H1 (cell line): ENCODE results near the gene DHRS9. TPM values are rescaled to one million over a fixed set of nuclear protein-coding genes. Genes with fewer than 3 reads are reported as not detected.
"Not testable (repeated sequence)": the region's sequence is repeated elsewhere in the genome, so short reads cannot be mapped to it uniquely, and the experiment has no call there.

ENCODE experiments used
- CTCF ChIA-PET: fragments of 300-600 bp; sonication (Branson Sonifier 250); formaldehyde crosslinking; loops from one replicate; lab custom pipeline; 2021; ENCODE audit not compliant: partially characterized antibody; lab: Charles Lee
- POLR2A ChIA-PET: fragments of 300-600 bp; sonication (Branson Sonifier 250); formaldehyde crosslinking; loops from one replicate; lab custom pipeline; 2021; ENCODE audit warnings: inconsistent platforms; ENCODE audit not compliant: partially characterized antibody; lab: Charles Lee
- DNase-seq, 2 experiments: peaks; one replicate each; pipeline versions ENCODE4 v3.0.0 to v3.0.0-alpha.2; 2010 to 2022; ENCODE audit warnings: low spot score in 2 of 2, low read depth in 1 of 2, mixed read lengths in 1 of 2
- FAIRE-seq: peaks from 2 replicates; lab custom pipeline; 2011; peaks lifted over from hg19 to GRCh38; lab: Jason Lieb, UNC
- H2AFZ ChIP-seq: 2 replicates; pipeline ENCODE4 v1.8.1; 2012; ENCODE audit warnings: low read length, inconsistent platforms
- H2AK5ac ChIP-seq: 2 replicates; pipeline ENCODE4 v1.6.1; 2013; ENCODE audit warnings: low read depth, low read length
- H2BK120ac ChIP-seq: replicated peaks from 2 replicates; pipeline ENCODE3; 2013; ENCODE audit warnings: low read depth, low read length, inconsistent platforms
- H2BK12ac ChIP-seq: 2 replicates; pipeline ENCODE4 v1.6.1; 2013; ENCODE audit warnings: low read depth, low read length
- H2BK15ac ChIP-seq: 2 replicates; pipeline ENCODE4 v1.6.1; 2013; ENCODE audit warnings: low read length
- H2BK20ac ChIP-seq: 2 replicates; pipeline ENCODE4 v1.6.1; 2013; ENCODE audit warnings: low read length
- H2BK5ac ChIP-seq: 2 replicates; pipeline ENCODE4 v1.6.1; 2013; ENCODE audit warnings: low read depth, low read length
- H3K14ac ChIP-seq: 2 replicates; pipeline ENCODE4 v1.6.1; 2013; ENCODE audit warnings: inconsistent platforms; ENCODE audit not compliant: insufficient read length
- H3K18ac ChIP-seq: 2 replicates; pipeline ENCODE4 v1.6.1; 2013; ENCODE audit warnings: low read length; ENCODE audit errors: extremely low read depth
- H3K23ac ChIP-seq: 2 replicates; pipeline ENCODE4 v1.6.1; 2013; ENCODE audit warnings: inconsistent platforms; ENCODE audit not compliant: insufficient read length
- H3K23me2 ChIP-seq: 2 replicates; pipeline ENCODE4 v1.6.1; 2013; ENCODE audit warnings: low read depth, low read length
- H3K27ac ChIP-seq: 2 replicates; pipeline ENCODE4 v1.6.1; 2011; ENCODE audit warnings: low read depth, low read length, inconsistent platforms
- H3K27me3 ChIP-seq, 4 experiments: replicated peaks in 1 of 4; 1 replicate in 1 of 4; 2 replicates in 3 of 4; pipeline versions ENCODE4 v1.6.1 to v1.8.1; 2011 to 2013; ENCODE audit warnings: low read length in 3 of 4, mild to moderate bottlenecking in 3 of 4, inconsistent platforms in 2 of 4, mixed read lengths in 2 of 4, moderate library complexity in 1 of 4; ENCODE audit not compliant: control insufficient read depth in 3 of 4, insufficient read depth in 3 of 4; ENCODE audit errors: extremely low read depth in 1 of 4
- H3K36me3 ChIP-seq, 4 experiments: 2 replicates each; pipeline versions ENCODE4 v1.6.1 to v1.8.1; 2011 to 2013; ENCODE audit warnings: mild to moderate bottlenecking in 4 of 4, low read length in 3 of 4, moderate library complexity in 2 of 4, control low read depth in 1 of 4, inconsistent platforms in 1 of 4; ENCODE audit not compliant: insufficient read depth in 4 of 4, control insufficient read depth in 2 of 4
- H3K4ac ChIP-seq: replicated peaks from 2 replicates; pipeline ENCODE3; 2013; ENCODE audit warnings: low read length, low read depth, mixed read lengths, inconsistent platforms; ENCODE audit not compliant: insufficient read length
- H3K4me1 ChIP-seq, 4 experiments: replicated peaks in 1 of 4; 1 replicate in 1 of 4; 2 replicates in 3 of 4; pipeline versions ENCODE4 v1.6.1 to v1.8.1; 2011 to 2013; ENCODE audit warnings: low read length in 3 of 4, inconsistent platforms in 2 of 4, mixed read lengths in 1 of 4; ENCODE audit not compliant: insufficient read depth in 4 of 4, control insufficient read depth in 3 of 4
- H3K4me2 ChIP-seq, 2 experiments: 2 replicates each; pipeline versions ENCODE4 v1.6.1 to v1.8.1; 2011 to 2013; ENCODE audit warnings: low read depth in 2 of 2, low read length in 2 of 2, control low read depth in 1 of 2, inconsistent platforms in 1 of 2, mild to moderate bottlenecking in 1 of 2; ENCODE audit not compliant: insufficient read depth in 1 of 2
- H3K4me3 ChIP-seq, 4 experiments: fragments of 200-600, 300-600 bp in 1 of 4; sonication (generic), shearing (Covaris generic), sonication (Bioruptor Twin) in 1 of 4; 2 replicates each; pipeline versions ENCODE4 v1.5.1 to v1.8.1; 2011 to 2016; ENCODE audit warnings: low read length in 4 of 4, low read depth in 3 of 4, control low read depth in 2 of 4, inconsistent platforms in 2 of 4, mild to moderate bottlenecking in 2 of 4, mixed read lengths in 1 of 4, moderate library complexity in 1 of 4; ENCODE audit not compliant: insufficient read depth in 2 of 4; ENCODE audit errors: extremely low read depth in 1 of 4
- H3K56ac ChIP-seq: replicated peaks from 2 replicates; pipeline ENCODE3; 2013; ENCODE audit warnings: low read depth, mild to moderate bottlenecking, mixed read lengths, low read length, inconsistent platforms; ENCODE audit not compliant: insufficient read length
- H3K79me1 ChIP-seq: 2 replicates; pipeline ENCODE4 v1.6.1; 2013; ENCODE audit warnings: low read depth, low read length, control low read depth
- H3K79me2 ChIP-seq, 2 experiments: 2 replicates each; pipeline versions ENCODE4 v1.6.1 to v1.8.1; 2012 to 2013; ENCODE audit warnings: low read length in 2 of 2, mild to moderate bottlenecking in 2 of 2, inconsistent platforms in 1 of 2; ENCODE audit not compliant: insufficient read depth in 2 of 2, control insufficient read depth in 1 of 2
- H3K9ac ChIP-seq, 4 experiments: replicated peaks in 1 of 4; 1 replicate in 1 of 4; 2 replicates in 3 of 4; pipeline versions ENCODE4 v1.6.1 to v1.8.1; 2011 to 2013; ENCODE audit warnings: low read depth in 3 of 4, low read length in 3 of 4, control low read depth in 2 of 4, mild to moderate bottlenecking in 2 of 4, moderate library complexity in 2 of 4, inconsistent platforms in 1 of 4; ENCODE audit errors: extremely low read depth in 1 of 4
- H3K9me3 ChIP-seq, 2 experiments: 2 replicates each; pipeline versions ENCODE4 v1.6.1 to v1.8.1; 2012 to 2013; ENCODE audit warnings: mild to moderate bottlenecking in 2 of 2, moderate library complexity in 2 of 2, control low read depth in 1 of 2, inconsistent platforms in 1 of 2, low read depth in 1 of 2, low read length in 1 of 2, mixed read lengths in 1 of 2; ENCODE audit not compliant: insufficient read depth in 2 of 2
- H4K20me1 ChIP-seq, 2 experiments: replicated peaks in 1 of 2; 2 replicates each; pipeline versions ENCODE3 to v1.8.1; 2011 to 2013; ENCODE audit warnings: inconsistent platforms in 2 of 2, low read length in 2 of 2, mild to moderate bottlenecking in 1 of 2; ENCODE audit not compliant: insufficient read depth in 2 of 2, control insufficient read depth in 1 of 2
- H4K5ac ChIP-seq: 2 replicates; pipeline ENCODE4 v1.6.1; 2013; ENCODE audit warnings: low read length, low read depth, mixed read lengths, inconsistent platforms; ENCODE audit not compliant: insufficient read length
- H4K8ac ChIP-seq: 2 replicates; pipeline ENCODE4 v1.8.0; 2013; ENCODE audit warnings: mild to moderate bottlenecking, moderate library complexity, low read length, inconsistent platforms; ENCODE audit not compliant: insufficient read depth; ENCODE audit errors: extremely low read depth
- H4K91ac ChIP-seq: replicated peaks from 2 replicates; pipeline ENCODE3; 2013; ENCODE audit warnings: low read length, mixed read lengths, inconsistent platforms; ENCODE audit not compliant: insufficient read length
- HDAC2 ChIP-seq, 2 experiments: fragments of 300-600 bp in 1 of 2; sonication (generic) in 1 of 2; IDR thresholded peaks; 2 replicates each; pipeline ENCODE4 v1.6.1; 2011 to 2012; ENCODE audit warnings: low read depth in 2 of 2, low read length in 2 of 2, mild to moderate bottlenecking in 2 of 2, moderate library complexity in 2 of 2, borderline replicate concordance in 1 of 2, inconsistent platforms in 1 of 2
- SIN3A ChIP-seq, 2 experiments: IDR thresholded peaks in 1 of 2; conservative IDR thresholded peaks in 1 of 2; 2 replicates each; pipeline ENCODE4 v1.6.1; 2011 to 2012; ENCODE audit warnings: low read length in 2 of 2, improper control_type of control experiment in 1 of 2, low read depth in 1 of 2, mild to moderate bottlenecking in 1 of 2
- WGBS, 2 experiments: shearing (Covaris generic) in 1 of 2; methylation state at CpG; one replicate each; pipeline versions ENCODE4 v1.1.6 to v1.1.7; 2013 to 2015; ENCODE audit warnings: low lambda C conversion rate in 2 of 2, mixed read lengths in 2 of 2, inconsistent platforms in 1 of 2, low coverage in 1 of 2, missing lambda C conversion rate in 1 of 2; ENCODE audit not compliant: insufficient replicate concordance in 2 of 2, insufficient coverage in 1 of 2, insufficient read length in 1 of 2; ENCODE audit errors: extremely low coverage in 1 of 2, missing lambda C conversion rate in 1 of 2; 5-methylcytosine and 5-hydroxymethylcytosine counted together
- polyA plus RNA-seq, 7 experiments: library from polyadenylated mRNA; depleted of rRNA in 3 of 7; stranded (reverse) in 5 of 7; unstranded in 2 of 7; fragments of >200 nt in 5 of 7; fragments of 200-250 nt in 2 of 7; gene quantifications; 1 replicate in 5 of 7; 2 replicates in 1 of 7; 4 replicates in 1 of 7; pipeline versions ENCODE4 v1.2.1 to v1.2.3, GENCODE V29; 2011 to 2013; ENCODE audit warnings: missing spikeins in 2 of 7, mixed read lengths in 2 of 7
- total RNA-seq: library from RNA; stranded (reverse); fragmentation: NEBNext Ultra II Directional; extraction: Animal tissue kit (Norgen Biotek cat#: 25700); gene quantifications from 2 replicates; pipeline ENCODE4 v1.2.1, GENCODE V29; 2021

Gene DHRS9
- total and polyA plus RNA-seq, 2 of the 8 experiments (the other 6 are each of a cell fraction or from before 2014, with no cell fraction given), result not detected

DNA sequence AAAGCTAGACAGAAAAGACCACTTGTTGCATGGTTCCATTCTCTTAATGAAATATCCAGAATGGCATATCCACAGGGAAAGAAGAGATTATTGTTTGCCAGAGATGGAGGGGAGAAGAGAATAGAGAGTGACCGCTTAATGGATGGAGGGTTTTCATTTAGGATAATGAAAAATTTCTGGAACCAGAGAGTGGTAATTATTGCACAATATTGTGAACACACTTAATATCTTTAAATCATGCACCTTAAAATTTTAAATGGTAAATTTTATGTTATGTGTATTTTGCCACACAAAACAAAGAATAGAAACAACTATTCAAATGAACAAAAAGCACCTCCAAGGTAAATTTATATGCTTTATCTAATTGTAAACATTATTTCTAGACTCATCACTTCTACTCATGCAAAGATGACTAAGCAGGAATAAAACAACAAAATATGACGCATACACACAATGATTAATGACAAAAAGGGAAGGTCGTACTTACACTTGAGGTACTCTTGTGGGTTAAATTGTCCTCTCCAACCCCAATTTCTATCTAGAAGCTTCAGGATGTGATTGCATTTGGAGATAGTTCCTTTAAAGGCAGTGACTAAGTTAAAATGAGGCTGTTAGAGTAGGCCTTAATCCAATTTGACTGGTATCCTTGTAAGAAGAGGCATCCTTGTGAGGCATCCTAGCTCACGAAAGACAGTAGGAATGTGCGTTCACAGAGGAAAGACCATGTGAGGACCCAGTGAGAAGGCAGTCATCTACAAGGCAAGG lies 18.7 kb upstream of the DHRS9 start (continued):
- TF ChIP-seq HDAC2 (IDR thresholded peaks at IDR 0.05; ENCODE audit: borderline replicate concordance in 1 of 2, low read depth in 2 of 2, low read length in 2 of 2) (no peak), SIN3A (conservative IDR thresholded peaks at IDR 0.05 in 1 of 2, IDR thresholded peaks at IDR 0.05 in 1 of 2; ENCODE audit: low read depth in 1 of 2, low read length in 2 of 2) (no peak)
- TF ChIP-seq, all 59 proteins: peak for 0

DNA sequence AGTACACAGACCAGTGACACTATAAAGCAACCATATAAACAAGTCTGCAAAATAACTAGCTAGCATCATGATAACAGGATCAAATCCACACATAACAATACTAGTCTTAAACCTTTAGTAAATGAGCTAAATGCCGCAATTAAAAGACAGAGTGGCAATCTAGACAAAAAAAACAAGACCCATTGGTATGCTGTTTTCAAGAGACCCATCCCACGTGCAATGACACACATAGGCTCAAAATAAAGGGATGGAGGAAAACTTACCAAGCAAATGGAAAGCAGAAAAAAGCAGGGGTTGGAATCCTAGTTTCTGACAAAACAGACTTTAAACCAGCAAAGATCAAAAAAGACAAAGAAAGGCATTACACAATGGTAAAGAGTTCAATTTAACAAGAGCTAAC lies 14.8 kb upstream of the DHRS9 start:
- 94% methylated on average over 2 of the region's 2 CpGs; no CpG with 5 or more reads in 1 of the 2 experiments for WGBS, 2 experiments
- not testable (repeated sequence) for H3K56ac ChIP-seq, H3K79me1 ChIP-seq, H3K79me2 ChIP-seq, H3K23ac ChIP-seq, H3K36me3 ChIP-seq, H3K14ac ChIP-seq, H2BK20ac ChIP-seq, H3K4me3 ChIP-seq, H2AK5ac ChIP-seq, H3K9me3 ChIP-seq, H4K8ac ChIP-seq, H3K4me2 ChIP-seq, H2AFZ ChIP-seq, H3K27ac ChIP-seq, H2BK120ac ChIP-seq, H3K27me3 ChIP-seq, H2BK5ac ChIP-seq, H3K18ac ChIP-seq, H3K23me2 ChIP-seq, H4K91ac ChIP-seq, H3K4me1 ChIP-seq, DNase-seq, H2BK12ac ChIP-seq, H4K5ac ChIP-seq, H2BK15ac ChIP-seq, H4K20me1 ChIP-seq, H3K4ac ChIP-seq, H3K9ac ChIP-seq, FAIRE-seq
- POLR2A ChIA-PET, result interaction anchor here (0.7 kb wide), 1 partner anchor 145 kb away, joined by 3 read pairs; no protein-coding TSS in a partner anchor
- CTCF ChIA-PET, result interaction anchor here (1.4 kb wide), 1 partner anchor 15 kb away, joined by 4 read pairs; the partner anchor contains the start of gene DHRS9
